OCI-LY7 (cell line): ENCODE data around the gene RMND5B. TPM values are rescaled to one million over a fixed set of nuclear protein-coding genes. Genes with fewer than 3 reads are reported as not detected.

Experiments
- BruUV-seq: library from RNA; stranded (reverse); fragments of 400-500 nt; replicated peaks from 2 replicates; lab custom pipeline; 2021; lab: Mats Ljungman, UMichigan
- CTCF ChIA-PET: fragments of 300-600 bp; sonication (Branson Sonifier 250); formaldehyde crosslinking; loops from one replicate; lab custom pipeline; 2022; ENCODE audit warnings: antibody characterized with exemption; ENCODE audit not compliant: unreplicated experiment; lab: Charles Lee
- POLR2A ChIA-PET: fragments of 300-600 bp; sonication (Branson Sonifier 250); formaldehyde crosslinking; loops from one replicate; lab custom pipeline; 2022; ENCODE audit warnings: antibody characterized with exemption; lab: Charles Lee
- DNase-seq: peaks from one replicate; pipeline ENCODE4 v3.0.0-alpha.2; 2015; ENCODE audit warnings: low spot score
- H2AFZ ChIP-seq: fragments of 200-600 bp; sonication (generic), shearing (Covaris generic); 2 replicates; pipeline ENCODE4 v1.6.1; 2014; ENCODE audit warnings: mild to moderate bottlenecking, antibody characterized with exemption, low read length, moderate library complexity
- H3K27ac ChIP-seq: fragments of 200-600 bp; sonication (generic); 2 replicates; pipeline ENCODE4 v1.5.1; 2014; ENCODE audit warnings: mixed run types, low read depth, mild to moderate bottlenecking, moderate library complexity, low read length, inconsistent platforms; ENCODE audit not compliant: poor library complexity, severe bottlenecking
- H3K36me3 ChIP-seq: fragments of 200-600 bp; sonication (generic); 2 replicates; pipeline ENCODE4 v1.6.1; 2014; ENCODE audit warnings: mild to moderate bottlenecking, antibody characterized with exemption, low read length, moderate library complexity, mixed read lengths; ENCODE audit not compliant: insufficient read depth
- H3K4me1 ChIP-seq: fragments of 200-600 bp; sonication (generic); 2 replicates; pipeline ENCODE4 v1.5.1; 2014; ENCODE audit warnings: mild to moderate bottlenecking, low read length; ENCODE audit not compliant: insufficient read depth, poor library complexity, severe bottlenecking
- H3K4me2 ChIP-seq: fragments of 200-600 bp; sonication (generic); 2 replicates; pipeline ENCODE4 v1.6.1; 2014; ENCODE audit warnings: mild to moderate bottlenecking, low read length
- H3K4me3 ChIP-seq: fragments of 200-600 bp; sonication (generic); 2 replicates; pipeline ENCODE4 v1.5.1; 2014; ENCODE audit warnings: mild to moderate bottlenecking, low read depth, low read length; ENCODE audit not compliant: poor library complexity, severe bottlenecking
- H3K79me2 ChIP-seq: fragments of 200-600 bp; sonication (generic); 2 replicates; pipeline ENCODE4 v1.6.1; 2016; ENCODE audit warnings: low read depth, mild to moderate bottlenecking, low read length, moderate library complexity, mixed read lengths; ENCODE audit not compliant: insufficient read depth
- H3K9me2 ChIP-seq: fragments of 200-600 bp; sonication (generic); 2 replicates; pipeline ENCODE4 v1.6.1; 2016; ENCODE audit warnings: mild to moderate bottlenecking, low read length, mixed read lengths; ENCODE audit not compliant: insufficient read depth
- H3K9me3 ChIP-seq: fragments of 200-600 bp; sonication (generic); 2 replicates; pipeline ENCODE4 v1.6.1; 2014; ENCODE audit warnings: mild to moderate bottlenecking, mixed run types, low read length, mixed read lengths
- H4K20me1 ChIP-seq: fragments of 200-600 bp; sonication (generic); 2 replicates; pipeline ENCODE4 v1.6.1; 2014; ENCODE audit warnings: mild to moderate bottlenecking, antibody characterized with exemption, low read length, moderate library complexity, mixed read lengths; ENCODE audit not compliant: insufficient read depth
- EZH2phosphoT487 ChIP-seq: fragments of 200-600 bp; sonication (generic); IDR thresholded peaks from 2 replicates; pipeline ENCODE4 v1.6.1; 2018; ENCODE audit warnings: low read depth, borderline replicate concordance, mild to moderate bottlenecking, mixed run types, antibody characterized with exemption, low read length, moderate library complexity, mixed read lengths
- intact Hi-C: fragments of 100-400 bp; cut with micrococcal nuclease; formaldehyde crosslinking; loops from one replicate; pipeline ENCODE4 v1.10.0; 2022; ENCODE audit not compliant: unreplicated experiment
- total RNA-seq, 2 experiments: library from RNA; depleted of rRNA in 1 of 2; stranded (reverse); fragments of >200 nt in 1 of 2; shearing (Covaris generic) in 1 of 2; gene quantifications; 2 replicates each; pipeline ENCODE4 v1.2.3, GENCODE V29; 2014 to 2022
- TF ChIP-seq, protein P1 (sequence below): fragments of 200-600 bp; sonication (generic); conservative IDR thresholded peaks from 2 replicates; pipeline ENCODE4 v1.5.1; 2014; ENCODE audit warnings: mild to moderate bottlenecking, antibody characterized with exemption, low read length, moderate library complexity, mixed read lengths

RMND5B gene
- total RNA-seq, 2 experiments from 2014 or later = 63.2 to 68.3 TPM

- no TSS peak for BruUV-seq
- Histone ChIP-seq H3K4me2 (peak overlapping the region; percentile 92), H3K9me3 (no peaks in the 10 kb centered on the region), H3K4me3 (peak overlapping the region; percentile 37), H3K79me2 (peaks cover 46% of the 10 kb centered on the region), H3K27ac (peak overlapping the region; percentile 90), H3K36me3 (peaks cover 60% of the 10 kb centered on the region), H4K20me1 (no peaks in the 10 kb centered on the region), H2AFZ (no peak overlapping the region), H3K9me2 (no peaks in the 10 kb centered on the region), H3K4me1 (peaks cover 83% of the 10 kb centered on the region)
- POLR2A ChIA-PET = interaction anchor here (0.7 to 2.3 kb wide), 7 partner anchors 9 to 83 kb away, joined by 3 to 13 read pairs (median 5); partner anchors contain the start of gene HNRNPAB
- intact Hi-C loops = loop anchor here (1.0 to 2.0 kb wide), 4 partner anchors 10 to 44 kb away; no protein-coding TSS in a partner anchor
- TF ChIP-seq, protein P1, sequence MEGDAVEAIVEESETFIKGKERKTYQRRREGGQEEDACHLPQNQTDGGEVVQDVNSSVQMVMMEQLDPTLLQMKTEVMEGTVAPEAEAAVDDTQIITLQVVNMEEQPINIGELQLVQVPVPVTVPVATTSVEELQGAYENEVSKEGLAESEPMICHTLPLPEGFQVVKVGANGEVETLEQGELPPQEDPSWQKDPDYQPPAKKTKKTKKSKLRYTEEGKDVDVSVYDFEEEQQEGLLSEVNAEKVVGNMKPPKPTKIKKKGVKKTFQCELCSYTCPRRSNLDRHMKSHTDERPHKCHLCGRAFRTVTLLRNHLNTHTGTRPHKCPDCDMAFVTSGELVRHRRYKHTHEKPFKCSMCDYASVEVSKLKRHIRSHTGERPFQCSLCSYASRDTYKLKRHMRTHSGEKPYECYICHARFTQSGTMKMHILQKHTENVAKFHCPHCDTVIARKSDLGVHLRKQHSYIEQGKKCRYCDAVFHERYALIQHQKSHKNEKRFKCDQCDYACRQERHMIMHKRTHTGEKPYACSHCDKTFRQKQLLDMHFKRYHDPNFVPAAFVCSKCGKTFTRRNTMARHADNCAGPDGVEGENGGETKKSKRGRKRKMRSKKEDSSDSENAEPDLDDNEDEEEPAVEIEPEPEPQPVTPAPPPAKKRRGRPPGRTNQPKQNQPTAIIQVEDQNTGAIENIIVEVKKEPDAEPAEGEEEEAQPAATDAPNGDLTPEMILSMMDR = peak; percentile 87
- no peak for TF ChIP-seq EZH2phosphoT487
- DNase-seq = peak; percentile 98
- CTCF ChIA-PET = interaction anchor here (0.6 to 3.1 kb wide), 7 partner anchors 9 to 612 kb away, joined by 3 to 17 read pairs (median 3); partner anchors contain the start of gene NHP2
Observed at GRCh38 chr5:178120607-178121357, 10.0 kb upstream of the RMND5B start.

DNA sequence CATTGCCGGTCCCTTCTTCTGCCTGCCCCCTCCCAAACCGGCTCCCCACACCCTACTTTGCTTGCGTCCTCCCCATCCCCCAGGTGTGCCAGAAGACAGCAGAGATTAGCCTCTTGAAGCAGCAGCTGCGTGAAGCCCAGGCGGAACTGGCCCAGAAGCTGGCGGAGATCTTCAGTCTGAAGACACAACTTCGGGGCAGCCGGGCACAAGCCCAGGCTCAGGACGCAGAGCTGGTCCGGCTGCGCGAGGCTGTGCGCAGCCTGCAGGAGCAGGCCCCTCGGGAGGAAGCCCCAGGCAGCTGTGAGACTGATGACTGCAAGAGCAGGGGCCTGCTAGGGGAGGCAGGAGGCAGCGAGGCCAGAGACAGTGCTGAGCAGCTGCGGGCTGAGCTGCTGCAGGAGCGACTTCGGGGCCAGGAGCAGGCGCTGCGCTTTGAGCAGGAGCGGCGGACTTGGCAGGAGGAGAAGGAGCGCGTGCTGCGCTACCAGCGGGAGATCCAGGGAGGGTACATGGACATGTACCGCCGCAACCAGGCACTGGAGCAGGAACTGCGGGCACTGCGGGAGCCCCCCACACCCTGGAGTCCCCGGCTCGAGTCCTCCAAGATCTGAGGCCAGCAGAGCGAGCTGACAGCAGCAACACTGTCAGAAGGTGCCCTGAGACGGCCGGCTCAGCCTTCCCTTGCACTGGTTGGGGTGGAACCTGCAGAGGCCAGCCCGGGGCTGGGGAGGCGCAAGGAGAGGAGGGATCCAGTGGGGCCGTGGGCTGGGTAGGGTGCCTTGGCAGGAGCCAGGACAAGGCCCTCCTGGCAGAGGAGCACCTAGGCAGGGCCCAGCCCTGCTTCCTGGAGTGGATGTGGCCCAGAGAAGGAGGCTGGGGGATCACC, 9.2 kb upstream of the RMND5B start:
- Histone ChIP-seq H3K4me1 (peaks cover 74% of the 10 kb centered on the region), H3K4me3 (peak overlapping the region; percentile 37), H3K9me3 (no peaks in the 10 kb centered on the region), H3K36me3 (peaks cover 62% of the 10 kb centered on the region), H2AFZ (no peak overlapping the region), H3K27ac (peak overlapping the region; percentile 90), H3K4me2 (peak overlapping the region; percentile 68), H4K20me1 (no peaks in the 10 kb centered on the region), H3K9me2 (no peaks in the 10 kb centered on the region), H3K79me2 (peaks cover 38% of the 10 kb centered on the region; the same call in 1 of the 2 replicates)
- peak; percentile 78 for DNase-seq
- ChIA-PET CTCF (interaction anchor here (0.6 to 3.1 kb wide), 5 partner anchors 8 to 46 kb away, joined by 3 to 17 read pairs (median 3); partner anchors contain the start of gene NHP2), POLR2A (interaction anchor here (0.7 to 2.3 kb wide), 7 partner anchors 8 to 83 kb away, joined by 3 to 13 read pairs (median 5); partner anchors contain the start of gene HNRNPAB)
- BruUV-seq = no TSS peak
- intact Hi-C loops = loop anchor here (1.0 to 2.0 kb wide), 4 partner anchors 9 to 45 kb away; no protein-coding TSS in a partner anchor
- TF ChIP-seq, protein P1 = no peak
- TF ChIP-seq EZH2phosphoT487 = no peak
